ENCODE data around the gene TMBIM1.
"Not testable (repeated sequence)": the region's sequence is repeated elsewhere in the genome, so short reads cannot be mapped to it uniquely, and the experiment has no call there.

Gene TMBIM1

GRCh38 chr2:218274586-218274985, 17.7 kb downstream of the TMBIM1 start:
- H3K9me3 ChIP-seq (ENCODE audit: insufficient read depth, low read length), result no peaks in the 10 kb centered on the region
- no peak overlapping the region for H3K9ac ChIP-seq (ENCODE audit: low read length)

DNA sequence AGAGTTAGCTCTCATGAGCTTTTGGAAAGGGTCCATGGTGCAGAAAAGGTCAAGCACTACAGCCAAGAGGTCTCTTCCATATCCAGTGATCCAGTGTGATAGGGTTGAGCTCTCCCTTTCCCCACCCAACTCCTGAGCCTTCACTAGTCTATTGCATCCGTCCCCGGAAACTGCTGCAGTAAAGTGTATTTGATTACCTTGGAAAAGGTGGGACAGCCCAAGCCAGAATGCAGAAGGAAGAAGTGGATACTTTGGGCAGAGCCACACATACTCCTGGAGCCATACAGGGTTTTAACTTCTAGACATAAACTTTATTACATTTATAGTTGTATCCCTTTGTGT, 18.4 kb downstream of the TMBIM1 start:
- no peak overlapping the region for H3K27ac ChIP-seq (ENCODE audit: low read length)
- H3K9me3 ChIP-seq (ENCODE audit: insufficient read depth, low read length), result no peaks in the 10 kb centered on the region
- H4K20me1 ChIP-seq (ENCODE audit: insufficient read depth, low read length), result no peaks in the 10 kb centered on the region
- H3K36me3 ChIP-seq (replicated peaks; ENCODE audit: low read depth, low read length), result no peaks in the 10 kb centered on the region
- H3K9ac ChIP-seq (ENCODE audit: low read length), result no peak overlapping the region
- H3K27me3 ChIP-seq (ENCODE audit: low read depth, low read length), result no peaks in the 10 kb centered on the region
- peaks cover 16% of the 10 kb centered on the region for H3K4me1 ChIP-seq (ENCODE audit: low read length)
- TF ChIP-seq, protein P1, sequence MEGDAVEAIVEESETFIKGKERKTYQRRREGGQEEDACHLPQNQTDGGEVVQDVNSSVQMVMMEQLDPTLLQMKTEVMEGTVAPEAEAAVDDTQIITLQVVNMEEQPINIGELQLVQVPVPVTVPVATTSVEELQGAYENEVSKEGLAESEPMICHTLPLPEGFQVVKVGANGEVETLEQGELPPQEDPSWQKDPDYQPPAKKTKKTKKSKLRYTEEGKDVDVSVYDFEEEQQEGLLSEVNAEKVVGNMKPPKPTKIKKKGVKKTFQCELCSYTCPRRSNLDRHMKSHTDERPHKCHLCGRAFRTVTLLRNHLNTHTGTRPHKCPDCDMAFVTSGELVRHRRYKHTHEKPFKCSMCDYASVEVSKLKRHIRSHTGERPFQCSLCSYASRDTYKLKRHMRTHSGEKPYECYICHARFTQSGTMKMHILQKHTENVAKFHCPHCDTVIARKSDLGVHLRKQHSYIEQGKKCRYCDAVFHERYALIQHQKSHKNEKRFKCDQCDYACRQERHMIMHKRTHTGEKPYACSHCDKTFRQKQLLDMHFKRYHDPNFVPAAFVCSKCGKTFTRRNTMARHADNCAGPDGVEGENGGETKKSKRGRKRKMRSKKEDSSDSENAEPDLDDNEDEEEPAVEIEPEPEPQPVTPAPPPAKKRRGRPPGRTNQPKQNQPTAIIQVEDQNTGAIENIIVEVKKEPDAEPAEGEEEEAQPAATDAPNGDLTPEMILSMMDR (IDR thresholded peaks at IDR 0.05; ENCODE audit: low read depth, low read length), result no peak
- no peak for TF ChIP-seq EZH2phosphoT487 (IDR thresholded peaks at IDR 0.05; ENCODE audit: low read depth)
- H3K4me3 ChIP-seq (ENCODE audit: low read length), result no peak overlapping the region
- H2AFZ ChIP-seq (ENCODE audit: low read depth, low read length), result no peak overlapping the region
- H3K79me2 ChIP-seq (ENCODE audit: low read length), result peaks cover 6% of the 10 kb centered on the region
- no peak overlapping the region for H3K4me2 ChIP-seq (ENCODE audit: low read length)

More at GRCh38 chr2:218274586-218274985, 17.7 kb downstream of the TMBIM1 start:
- Histone ChIP-seq H3K27ac (ENCODE audit: low read length) (no peak overlapping the region), H3K27me3 (ENCODE audit: low read depth, low read length) (no peaks in the 10 kb centered on the region), H3K4me3 (ENCODE audit: low read length) (no peak overlapping the region), H3K79me2 (ENCODE audit: low read length) (no peaks in the 10 kb centered on the region; the same call in 1 of the 2 replicates), H4K20me1 (ENCODE audit: insufficient read depth, low read length) (no peaks in the 10 kb centered on the region), H2AFZ (ENCODE audit: low read depth, low read length) (no peak overlapping the region), H3K4me2 (ENCODE audit: low read length) (no peak overlapping the region), H3K4me1 (ENCODE audit: low read length) (peaks cover 12% of the 10 kb centered on the region), H3K36me3 (replicated peaks; ENCODE audit: low read depth, low read length) (no peaks in the 10 kb centered on the region)
- TF ChIP-seq EZH2phosphoT487 (IDR thresholded peaks at IDR 0.05; ENCODE audit: low read depth), result no peak
- TF ChIP-seq, protein P1 (IDR thresholded peaks at IDR 0.05; ENCODE audit: low read depth, low read length), result no peak

DNA sequence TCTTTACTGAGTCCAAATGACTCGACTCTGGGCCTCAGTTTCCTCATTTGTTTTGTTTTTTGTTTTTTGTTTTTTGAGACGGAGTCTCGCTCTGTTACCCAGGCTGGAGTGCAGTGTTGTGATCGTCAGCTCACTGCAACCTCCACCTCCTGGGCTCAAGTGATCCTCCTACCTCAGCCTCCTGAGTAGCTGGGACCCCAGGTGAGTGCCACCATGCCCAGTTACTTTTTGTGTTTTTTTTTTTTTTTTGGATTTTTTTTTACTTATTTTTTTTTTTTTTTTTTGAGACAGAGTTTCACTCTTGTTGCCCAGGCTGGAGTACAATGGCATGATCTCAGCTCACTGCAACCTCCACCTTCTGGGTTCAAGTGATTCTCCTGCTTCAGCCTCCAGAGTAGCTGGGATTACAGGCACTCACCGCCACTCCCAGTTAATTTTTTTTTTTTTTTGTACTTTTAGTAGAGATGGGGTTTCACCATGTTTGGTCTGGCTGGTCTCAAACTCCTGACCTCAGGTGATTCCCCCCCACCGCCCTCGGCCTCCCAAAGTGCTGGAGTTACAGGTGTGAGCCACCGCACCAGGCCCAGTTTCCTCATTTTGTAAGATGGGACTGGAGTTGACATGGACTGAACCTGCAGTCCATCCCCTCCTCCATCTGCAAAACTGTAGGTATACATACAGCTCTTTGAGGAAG, 18.9 kb downstream of the TMBIM1 start:
- H3K27ac ChIP-seq (ENCODE audit: low read length); H3K36me3 ChIP-seq (replicated peaks; ENCODE audit: low read depth, low read length); H3K79me2 ChIP-seq (ENCODE audit: low read length); H4K20me1 ChIP-seq (ENCODE audit: insufficient read depth, low read length); H3K4me2 ChIP-seq (ENCODE audit: low read length); H3K27me3 ChIP-seq (ENCODE audit: low read depth, low read length); H3K4me3 ChIP-seq (ENCODE audit: low read length); H3K9ac ChIP-seq (ENCODE audit: low read length); H2AFZ ChIP-seq (ENCODE audit: low read depth, low read length); H3K9me3 ChIP-seq (ENCODE audit: insufficient read depth, low read length): not testable (repeated sequence)
- H3K4me1 ChIP-seq (ENCODE audit: low read length), result peaks cover 16% of the 10 kb centered on the region

- Histone ChIP-seq H3K9ac (ENCODE audit: low read length) (no peak overlapping the region), H3K27me3 (ENCODE audit: low read depth, low read length) (no peaks in the 10 kb centered on the region), H4K20me1 (ENCODE audit: insufficient read depth, low read length) (no peaks in the 10 kb centered on the region), H3K4me2 (ENCODE audit: low read length) (no peak overlapping the region), H3K4me3 (ENCODE audit: low read length) (no peak overlapping the region), H3K4me1 (ENCODE audit: low read length) (peaks cover 16% of the 10 kb centered on the region), H2AFZ (ENCODE audit: low read depth, low read length) (no peak overlapping the region), H3K27ac (ENCODE audit: low read length) (no peak overlapping the region), H3K79me2 (ENCODE audit: low read length) (peaks cover 6% of the 10 kb centered on the region), H3K9me3 (ENCODE audit: insufficient read depth, low read length) (no peaks in the 10 kb centered on the region), H3K36me3 (replicated peaks; ENCODE audit: low read depth, low read length) (no peaks in the 10 kb centered on the region)
- TF ChIP-seq, protein P1 (IDR thresholded peaks at IDR 0.05; ENCODE audit: low read depth, low read length), result peak; percentile 70
- no peak for TF ChIP-seq EZH2phosphoT487 (IDR thresholded peaks at IDR 0.05; ENCODE audit: low read depth)
Observed at GRCh38 chr2:218272531-218273212, 19.6 kb downstream of the TMBIM1 start.

Data from OCI-LY3 (cell line).